Left lung (tissue), 14 donors: ENCODE results near the gene ENTPD3. TPM values are rescaled to one million over a fixed set of nuclear protein-coding genes. Genes with fewer than 3 reads are reported as not detected.
A peak's percentile ranks its signal among the peaks of the same experiment; 100 is the strongest.

Experiments
- ATAC-seq: fragments of 200-7000 bp; cut with Tn5 transposase; one replicate; pipeline ENCODE4 v1.9.1; 2020; ENCODE audit warnings: moderate library complexity
- DNase-seq, 4 donors: peaks; one replicate each; pipeline ENCODE4 v3.0.0-alpha.2; 2013 to 2020
- H3K27ac ChIP-seq, 2 donors: fragments of 200-600 bp; sonication (generic) in 1 of 2; one replicate each; pipeline versions ENCODE4 v1.5.0 to v1.8.0; 2020 to 2021
- H3K27me3 ChIP-seq, 2 donors: fragments of 200-600 bp; sonication (generic) in 1 of 2; one replicate each; pipeline versions ENCODE4 v1.5.0 to v1.8.0; 2020 to 2021
- H3K36me3 ChIP-seq, 2 donors: fragments of 200-600 bp; sonication (generic) in 1 of 2; one replicate each; pipeline versions ENCODE4 v1.5.0 to v1.8.0; 2020 to 2021
- H3K4me1 ChIP-seq, 2 donors: fragments of 200-600 bp; one replicate each; pipeline ENCODE4 v1.8.0; 2021
- H3K4me3 ChIP-seq, 2 donors: fragments of 200-600 bp; sonication (generic) in 1 of 2; one replicate each; pipeline versions ENCODE4 v1.5.0 to v1.8.0; 2020 to 2021; ENCODE audit warnings: mild to moderate bottlenecking in 1 of 2
- H3K9me3 ChIP-seq, 2 donors: fragments of 200-600 bp; sonication (generic) in 1 of 2; one replicate each; pipeline versions ENCODE4 v1.5.0 to v1.8.0; 2020 to 2021
- intact Hi-C, 2 donors: fragments of 100-400 bp; cut with DNase I; formaldehyde crosslinking; loops; one replicate each; pipeline versions ENCODE4 v1.11.2 to v1.14.2; 2022
- long read RNA-seq, 12 donors: library from polyadenylated mRNA in 2 of 12; unstranded in 2 of 12; transcript quantifications; one replicate each; pipeline ENCODE4 v2.0.0 and lab custom pipeline, GENCODE V29; 2019 to 2026
- polyA plus RNA-seq, 6 donors: library from polyadenylated mRNA; unstranded; fragments of 120-200 nt; gene quantifications; one replicate each; pipeline ENCODE4 v1.2.1, GENCODE V29; 2013; ENCODE audit not compliant: insufficient read length in 6 of 6
- total RNA-seq, 2 donors: library from RNA; stranded (reverse); fragmentation: NEBNext Ultra II Directional; extraction: Animal tissue kit (Norgen Biotek cat#: 25700); gene quantifications; one replicate each; pipeline ENCODE4 v1.2.1, GENCODE V29; 2021
- TF ChIP-seq, protein P1 (sequence below), 2 donors: fragments of 200-600 bp; sonication (generic) in 1 of 2; IDR thresholded peaks; one replicate each; pipeline versions ENCODE4 v1.5.0 to v1.8.0; 2021; ENCODE audit warnings: antibody characterized with exemption in 2 of 2
- donor health status: DM: no; HTN: yes; CAD: no.
- donor health status: DM: no; HTN: no; CAD: no.

ENTPD3 gene, protein sequence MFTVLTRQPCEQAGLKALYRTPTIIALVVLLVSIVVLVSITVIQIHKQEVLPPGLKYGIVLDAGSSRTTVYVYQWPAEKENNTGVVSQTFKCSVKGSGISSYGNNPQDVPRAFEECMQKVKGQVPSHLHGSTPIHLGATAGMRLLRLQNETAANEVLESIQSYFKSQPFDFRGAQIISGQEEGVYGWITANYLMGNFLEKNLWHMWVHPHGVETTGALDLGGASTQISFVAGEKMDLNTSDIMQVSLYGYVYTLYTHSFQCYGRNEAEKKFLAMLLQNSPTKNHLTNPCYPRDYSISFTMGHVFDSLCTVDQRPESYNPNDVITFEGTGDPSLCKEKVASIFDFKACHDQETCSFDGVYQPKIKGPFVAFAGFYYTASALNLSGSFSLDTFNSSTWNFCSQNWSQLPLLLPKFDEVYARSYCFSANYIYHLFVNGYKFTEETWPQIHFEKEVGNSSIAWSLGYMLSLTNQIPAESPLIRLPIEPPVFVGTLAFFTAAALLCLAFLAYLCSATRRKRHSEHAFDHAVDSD
- total RNA-seq: 1 to 10 TPM; 4.5 to 7.5 TPM
- polyA plus RNA-seq: 10 to 100 TPM in 3 of 6 donors, 1 to 10 TPM in 3; 6.1 to 11.9 (median 9.8) TPM
- long read RNA-seq, donor 1: 0 reads
- long read RNA-seq, donor 2: 0 reads
- long read RNA-seq, donor 3, partial matches to known transcripts: 0 of 1 reads
- long read RNA-seq, donor 3, other reads (novel, unspliced or antisense): 0 of 1 reads
- long read RNA-seq, donor 4, partial matches to known transcripts: 0 of 1 reads
- long read RNA-seq, donor 4, other reads (novel, unspliced or antisense): 0 of 1 reads
- long read RNA-seq, donor 5: 0 reads
- long read RNA-seq, donor 6, partial matches to known transcripts: 0 of 2 reads
- long read RNA-seq, donor 6, other reads (novel, unspliced or antisense): 0 of 2 reads
- long read RNA-seq, donor 7: 0 reads
- long read RNA-seq, donor 8: 0 reads
- long read RNA-seq, donor 9: 0 reads
- long read RNA-seq, donor 10, partial matches to known transcripts: 1 of 1 reads
- long read RNA-seq, donor 10, other reads (novel, unspliced or antisense): 0 of 1 reads
- long read RNA-seq, donor 11, partial matches to known transcripts: 0 of 3 reads
- long read RNA-seq, donor 11, other reads (novel, unspliced or antisense): 0 of 3 reads
- long read RNA-seq, donor 12: 0 reads

DNA sequence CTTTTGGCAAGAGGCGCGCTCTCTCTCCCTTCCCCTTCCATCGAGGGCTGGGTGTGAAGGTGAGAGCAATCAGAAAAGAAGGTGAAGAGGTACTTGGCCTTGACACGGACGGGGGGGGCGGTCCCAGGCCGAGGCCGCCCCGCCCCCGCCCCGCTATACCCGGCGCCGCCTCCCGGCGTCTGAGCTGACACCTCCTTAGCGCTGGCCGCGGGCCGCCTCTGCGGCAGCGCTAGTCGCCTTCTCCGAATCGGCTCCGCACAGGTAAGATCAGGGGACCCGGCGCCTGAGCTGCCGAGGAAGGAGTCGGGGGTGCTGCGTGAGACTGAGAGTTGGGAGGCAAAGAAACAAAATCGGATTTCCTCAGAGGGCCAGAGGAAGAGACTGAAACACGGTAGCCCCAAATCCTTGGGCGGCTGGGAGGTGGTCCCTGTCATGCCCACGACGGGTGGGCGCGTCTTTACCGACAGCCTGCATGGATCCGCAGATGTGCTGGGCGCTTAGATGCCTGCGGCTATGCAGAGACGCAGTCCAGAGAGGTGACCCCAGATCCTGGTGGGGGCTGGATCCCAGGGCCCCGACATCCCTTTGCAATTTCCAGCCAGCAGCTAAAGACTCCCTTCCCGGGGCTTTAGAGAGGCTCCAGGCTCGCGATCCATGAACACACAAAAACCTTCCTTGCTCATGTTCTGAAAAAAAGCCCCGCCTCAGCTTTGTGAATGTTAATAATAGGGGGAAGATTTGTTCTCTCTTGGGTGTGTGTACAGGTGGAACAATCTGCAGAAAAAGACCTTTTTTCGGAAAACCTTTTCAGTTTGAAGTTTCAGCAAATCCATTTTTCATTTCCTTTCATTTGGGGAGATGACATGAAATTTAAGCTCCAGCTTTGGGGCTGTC, at the start of gene ENTPD3:
Gene ENTPD3, plus strand, starts transcription at position 184 of the 894 bp plus-strand sequence. CDS start 874 bp downstream, outside the sequence.
- no peaks in the 10 kb centered on the region for H3K36me3 ChIP-seq
- TF ChIP-seq, protein P1, sequence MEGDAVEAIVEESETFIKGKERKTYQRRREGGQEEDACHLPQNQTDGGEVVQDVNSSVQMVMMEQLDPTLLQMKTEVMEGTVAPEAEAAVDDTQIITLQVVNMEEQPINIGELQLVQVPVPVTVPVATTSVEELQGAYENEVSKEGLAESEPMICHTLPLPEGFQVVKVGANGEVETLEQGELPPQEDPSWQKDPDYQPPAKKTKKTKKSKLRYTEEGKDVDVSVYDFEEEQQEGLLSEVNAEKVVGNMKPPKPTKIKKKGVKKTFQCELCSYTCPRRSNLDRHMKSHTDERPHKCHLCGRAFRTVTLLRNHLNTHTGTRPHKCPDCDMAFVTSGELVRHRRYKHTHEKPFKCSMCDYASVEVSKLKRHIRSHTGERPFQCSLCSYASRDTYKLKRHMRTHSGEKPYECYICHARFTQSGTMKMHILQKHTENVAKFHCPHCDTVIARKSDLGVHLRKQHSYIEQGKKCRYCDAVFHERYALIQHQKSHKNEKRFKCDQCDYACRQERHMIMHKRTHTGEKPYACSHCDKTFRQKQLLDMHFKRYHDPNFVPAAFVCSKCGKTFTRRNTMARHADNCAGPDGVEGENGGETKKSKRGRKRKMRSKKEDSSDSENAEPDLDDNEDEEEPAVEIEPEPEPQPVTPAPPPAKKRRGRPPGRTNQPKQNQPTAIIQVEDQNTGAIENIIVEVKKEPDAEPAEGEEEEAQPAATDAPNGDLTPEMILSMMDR (IDR thresholded peaks at IDR 0.05): no peak
- H3K27me3 ChIP-seq: peaks cover 5 to 23% of the 10 kb centered on the region in 2 donors
- no peaks in the 10 kb centered on the region for H3K9me3 ChIP-seq
- H3K4me1 ChIP-seq: no peaks in the 10 kb centered on the region
- H3K27ac ChIP-seq: no peak within 1 kb of the TSS
- ATAC-seq (peak; percentile 96), DNase-seq (peak; percentile 9 to 88 (median 62))
- intact Hi-C loops: no loop called here
- peak within 1 kb of the TSS; percentile 31 to 38 for H3K4me3 ChIP-seq

DNA sequence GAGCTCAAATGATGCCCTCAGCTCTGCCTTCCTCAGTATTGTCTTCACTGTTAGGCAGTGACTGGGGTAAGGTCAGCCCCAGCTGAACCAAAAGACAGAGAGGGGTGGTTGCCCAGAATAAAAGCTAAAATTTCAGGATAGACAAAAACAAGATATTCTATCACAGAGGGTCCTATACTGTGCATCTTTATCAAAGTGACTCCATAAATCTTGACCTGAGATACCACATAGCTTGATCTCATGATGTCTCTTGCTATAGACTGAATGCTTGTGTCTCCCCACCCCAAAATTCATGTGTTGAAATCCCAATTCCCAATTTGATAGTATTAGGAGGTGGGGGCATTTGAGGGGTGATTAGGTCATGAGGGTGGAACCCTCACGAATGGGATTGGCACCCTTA, 47.1 kb upstream of the ENTPD3 start:
- Histone ChIP-seq H3K9me3 (no peaks in the 10 kb centered on the region), H3K36me3 (no peaks in the 10 kb centered on the region), H3K4me3 (no peak overlapping the region), H3K27me3 (no peaks in the 10 kb centered on the region), H3K27ac (no peak overlapping the region), H3K4me1 (no peaks in the 10 kb centered on the region)
- intact Hi-C loops: no loop called here
- ATAC-seq (no peak), DNase-seq (no peak)
- TF ChIP-seq, protein P1 (IDR thresholded peaks at IDR 0.05): no peak

DNA sequence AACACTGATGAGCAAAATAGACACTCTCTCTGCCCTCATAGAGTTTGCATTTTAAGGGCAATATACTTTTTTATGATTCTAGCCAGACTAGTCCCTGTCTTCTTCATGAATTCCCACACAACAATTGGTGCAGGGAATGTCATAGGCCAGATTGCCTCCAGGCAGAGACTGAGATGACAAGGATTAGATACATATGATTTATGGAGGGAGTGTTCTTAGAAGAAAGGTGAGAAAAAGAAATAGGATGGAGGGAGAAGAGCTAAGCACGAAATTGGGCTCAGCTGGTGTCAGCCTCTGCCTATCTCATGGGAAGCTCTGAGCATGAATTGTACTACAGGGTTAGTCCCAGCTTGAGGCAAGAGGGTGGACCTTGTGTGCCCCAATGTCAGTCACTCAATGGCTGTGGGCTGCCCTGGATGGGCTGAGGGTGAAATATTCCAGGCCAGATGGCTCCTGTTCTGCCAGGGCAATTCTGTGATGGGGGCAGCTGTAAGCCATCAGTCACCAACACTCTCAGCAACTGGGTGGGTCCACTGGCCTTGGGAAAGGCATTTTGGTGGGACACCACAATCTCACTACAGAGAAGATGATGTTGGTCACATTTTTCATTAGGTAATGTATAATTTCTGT, 46.3 kb upstream of the ENTPD3 start:
- ATAC-seq (no peak), DNase-seq (no peak)
- intact Hi-C loops: no loop called here
- TF ChIP-seq, protein P1 (IDR thresholded peaks at IDR 0.05): no peak
- Histone ChIP-seq H3K27me3 (no peaks in the 10 kb centered on the region), H3K27ac (no peak overlapping the region), H3K4me3 (no peak overlapping the region), H3K36me3 (no peaks in the 10 kb centered on the region), H3K4me1 (no peaks in the 10 kb centered on the region), H3K9me3 (no peaks in the 10 kb centered on the region)

DNA sequence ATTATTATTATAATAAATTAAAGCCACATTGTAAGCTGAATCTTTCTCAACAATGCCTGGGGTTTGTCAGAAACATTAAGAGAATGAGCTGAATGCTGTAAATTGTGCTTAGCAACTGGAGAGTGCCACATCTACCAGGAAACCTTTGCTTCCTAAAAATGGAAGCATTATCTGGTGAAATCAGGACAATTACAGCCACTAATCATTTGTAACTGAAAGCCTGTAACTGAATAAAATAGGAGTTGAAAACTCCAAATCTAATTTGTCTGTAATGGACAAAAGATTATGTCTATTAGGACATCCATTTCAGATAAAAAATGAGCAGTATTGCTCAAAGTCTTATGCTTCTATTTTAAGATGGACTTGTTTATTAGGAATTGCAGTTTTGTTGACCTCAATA, 45.3 kb upstream of the ENTPD3 start:
- TF ChIP-seq, protein P1 (IDR thresholded peaks at IDR 0.05): no peak
- intact Hi-C loops: no loop called here

More for the DNA sequence above, 45.3 kb upstream of the ENTPD3 start:
- no peak overlapping the region for H3K27ac ChIP-seq
- ATAC-seq (no peak), DNase-seq (no peak)
- H3K4me3 ChIP-seq: no peak overlapping the region
- H3K4me1 ChIP-seq: no peaks in the 10 kb centered on the region
- no peaks in the 10 kb centered on the region for H3K27me3 ChIP-seq
- no peaks in the 10 kb centered on the region for H3K9me3 ChIP-seq
- no peaks in the 10 kb centered on the region for H3K36me3 ChIP-seq
